A673 (cell line): ENCODE measurements around the gene EHBP1L1.

ENCODE experiments used
- EZH2 ChIP-seq: fragments of 200-600 bp; sonication (generic); IDR thresholded peaks from 2 replicates; pipeline ENCODE4 v1.6.1; 2017; ENCODE audit warnings: borderline replicate concordance, low read depth, mild to moderate bottlenecking, mixed read lengths, antibody characterized with exemption, low read length; ENCODE audit not compliant: poor library complexity, severe bottlenecking
- TF ChIP-seq, protein P1 (sequence below): fragments of 300-800, 200-600 bp; sonication (generic); conservative IDR thresholded peaks from 2 replicates; pipeline ENCODE4 v1.5.1; 2017; ENCODE audit warnings: low read depth, mild to moderate bottlenecking, antibody characterized with exemption, low read length, moderate library complexity, mixed read lengths

DNA sequence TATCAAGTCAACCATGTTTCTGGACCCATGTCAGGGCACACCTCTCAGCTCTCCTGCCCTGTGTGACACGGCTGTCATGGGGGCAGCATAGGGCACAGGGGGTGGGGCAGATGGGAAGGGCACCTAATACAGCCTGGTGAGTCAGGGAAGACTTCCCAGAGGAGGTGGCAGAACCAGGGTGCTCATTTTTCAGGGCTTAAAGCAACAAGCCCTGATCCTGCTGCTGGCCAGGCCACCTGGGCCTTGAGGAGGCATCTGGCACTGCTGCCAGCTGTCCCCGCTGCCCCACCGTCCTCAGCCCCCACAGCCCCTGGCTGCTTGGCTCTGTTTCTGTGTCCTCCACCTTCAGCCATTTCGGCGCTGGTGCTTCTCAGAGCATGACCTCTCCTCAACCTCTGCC, 33.8 kb downstream of the EHBP1L1 start:
- TF ChIP-seq, protein P1, sequence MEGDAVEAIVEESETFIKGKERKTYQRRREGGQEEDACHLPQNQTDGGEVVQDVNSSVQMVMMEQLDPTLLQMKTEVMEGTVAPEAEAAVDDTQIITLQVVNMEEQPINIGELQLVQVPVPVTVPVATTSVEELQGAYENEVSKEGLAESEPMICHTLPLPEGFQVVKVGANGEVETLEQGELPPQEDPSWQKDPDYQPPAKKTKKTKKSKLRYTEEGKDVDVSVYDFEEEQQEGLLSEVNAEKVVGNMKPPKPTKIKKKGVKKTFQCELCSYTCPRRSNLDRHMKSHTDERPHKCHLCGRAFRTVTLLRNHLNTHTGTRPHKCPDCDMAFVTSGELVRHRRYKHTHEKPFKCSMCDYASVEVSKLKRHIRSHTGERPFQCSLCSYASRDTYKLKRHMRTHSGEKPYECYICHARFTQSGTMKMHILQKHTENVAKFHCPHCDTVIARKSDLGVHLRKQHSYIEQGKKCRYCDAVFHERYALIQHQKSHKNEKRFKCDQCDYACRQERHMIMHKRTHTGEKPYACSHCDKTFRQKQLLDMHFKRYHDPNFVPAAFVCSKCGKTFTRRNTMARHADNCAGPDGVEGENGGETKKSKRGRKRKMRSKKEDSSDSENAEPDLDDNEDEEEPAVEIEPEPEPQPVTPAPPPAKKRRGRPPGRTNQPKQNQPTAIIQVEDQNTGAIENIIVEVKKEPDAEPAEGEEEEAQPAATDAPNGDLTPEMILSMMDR = no peak
- TF ChIP-seq EZH2 = no peak
